H1 (cell line): ENCODE data around the gene CAMTA1. TPM values are rescaled to one million over a fixed set of nuclear protein-coding genes. Genes with fewer than 3 reads are reported as not detected.
"Not testable (repeated sequence)": the region's sequence is repeated elsewhere in the genome, so short reads cannot be mapped to it uniquely, and the experiment has no call there.

Experiments used
- CTCF ChIA-PET: fragments of 300-600 bp; sonication (Branson Sonifier 250); formaldehyde crosslinking; loops from one replicate; lab custom pipeline; 2021; ENCODE audit not compliant: partially characterized antibody; lab: Charles Lee
- POLR2A ChIA-PET: fragments of 300-600 bp; sonication (Branson Sonifier 250); formaldehyde crosslinking; loops from one replicate; lab custom pipeline; 2021; ENCODE audit warnings: inconsistent platforms; ENCODE audit not compliant: partially characterized antibody; lab: Charles Lee
- DNase-seq, 2 experiments: peaks; one replicate each; pipeline versions ENCODE4 v3.0.0 to v3.0.0-alpha.2; 2010 to 2022; ENCODE audit warnings: low spot score in 2 of 2, low read depth in 1 of 2, mixed read lengths in 1 of 2
- FAIRE-seq: peaks from 2 replicates; lab custom pipeline; 2011; peaks lifted over from hg19 to GRCh38; lab: Jason Lieb, UNC
- H2AFZ ChIP-seq: 2 replicates; pipeline ENCODE4 v1.8.1; 2012; ENCODE audit warnings: low read length, inconsistent platforms
- H2AK5ac ChIP-seq: 2 replicates; pipeline ENCODE4 v1.6.1; 2013; ENCODE audit warnings: low read depth, low read length
- H2BK120ac ChIP-seq: replicated peaks from 2 replicates; pipeline ENCODE3; 2013; ENCODE audit warnings: low read depth, low read length, inconsistent platforms
- H2BK12ac ChIP-seq: 2 replicates; pipeline ENCODE4 v1.6.1; 2013; ENCODE audit warnings: low read depth, low read length
- H2BK15ac ChIP-seq: 2 replicates; pipeline ENCODE4 v1.6.1; 2013; ENCODE audit warnings: low read length
- H2BK20ac ChIP-seq: 2 replicates; pipeline ENCODE4 v1.6.1; 2013; ENCODE audit warnings: low read length
- H2BK5ac ChIP-seq: 2 replicates; pipeline ENCODE4 v1.6.1; 2013; ENCODE audit warnings: low read depth, low read length
- H3K14ac ChIP-seq: 2 replicates; pipeline ENCODE4 v1.6.1; 2013; ENCODE audit warnings: inconsistent platforms; ENCODE audit not compliant: insufficient read length
- H3K18ac ChIP-seq: 2 replicates; pipeline ENCODE4 v1.6.1; 2013; ENCODE audit warnings: low read length; ENCODE audit errors: extremely low read depth
- H3K23ac ChIP-seq: 2 replicates; pipeline ENCODE4 v1.6.1; 2013; ENCODE audit warnings: inconsistent platforms; ENCODE audit not compliant: insufficient read length
- H3K23me2 ChIP-seq: 2 replicates; pipeline ENCODE4 v1.6.1; 2013; ENCODE audit warnings: low read depth, low read length
- H3K27ac ChIP-seq: 2 replicates; pipeline ENCODE4 v1.6.1; 2011; ENCODE audit warnings: low read depth, low read length, inconsistent platforms
- H3K27me3 ChIP-seq, 4 experiments: replicated peaks in 1 of 4; 1 replicate in 1 of 4; 2 replicates in 3 of 4; pipeline versions ENCODE4 v1.6.1 to v1.8.1; 2011 to 2013; ENCODE audit warnings: low read length in 3 of 4, mild to moderate bottlenecking in 3 of 4, inconsistent platforms in 2 of 4, mixed read lengths in 2 of 4, moderate library complexity in 1 of 4; ENCODE audit not compliant: control insufficient read depth in 3 of 4, insufficient read depth in 3 of 4; ENCODE audit errors: extremely low read depth in 1 of 4
- H3K36me3 ChIP-seq, 4 experiments: 2 replicates each; pipeline versions ENCODE4 v1.6.1 to v1.8.1; 2011 to 2013; ENCODE audit warnings: mild to moderate bottlenecking in 4 of 4, low read length in 3 of 4, moderate library complexity in 2 of 4, control low read depth in 1 of 4, inconsistent platforms in 1 of 4; ENCODE audit not compliant: insufficient read depth in 4 of 4, control insufficient read depth in 2 of 4
- H3K4ac ChIP-seq: replicated peaks from 2 replicates; pipeline ENCODE3; 2013; ENCODE audit warnings: low read length, low read depth, mixed read lengths, inconsistent platforms; ENCODE audit not compliant: insufficient read length
- H3K4me1 ChIP-seq, 4 experiments: replicated peaks in 1 of 4; 1 replicate in 1 of 4; 2 replicates in 3 of 4; pipeline versions ENCODE4 v1.6.1 to v1.8.1; 2011 to 2013; ENCODE audit warnings: low read length in 3 of 4, inconsistent platforms in 2 of 4, mixed read lengths in 1 of 4; ENCODE audit not compliant: insufficient read depth in 4 of 4, control insufficient read depth in 3 of 4
- H3K4me2 ChIP-seq, 2 experiments: 2 replicates each; pipeline versions ENCODE4 v1.6.1 to v1.8.1; 2011 to 2013; ENCODE audit warnings: low read depth in 2 of 2, low read length in 2 of 2, control low read depth in 1 of 2, inconsistent platforms in 1 of 2, mild to moderate bottlenecking in 1 of 2; ENCODE audit not compliant: insufficient read depth in 1 of 2
- H3K4me3 ChIP-seq, 4 experiments: fragments of 200-600, 300-600 bp in 1 of 4; sonication (generic), shearing (Covaris generic), sonication (Bioruptor Twin) in 1 of 4; 2 replicates each; pipeline versions ENCODE4 v1.5.1 to v1.8.1; 2011 to 2016; ENCODE audit warnings: low read length in 4 of 4, low read depth in 3 of 4, control low read depth in 2 of 4, inconsistent platforms in 2 of 4, mild to moderate bottlenecking in 2 of 4, mixed read lengths in 1 of 4, moderate library complexity in 1 of 4; ENCODE audit not compliant: insufficient read depth in 2 of 4; ENCODE audit errors: extremely low read depth in 1 of 4
- H3K56ac ChIP-seq: replicated peaks from 2 replicates; pipeline ENCODE3; 2013; ENCODE audit warnings: low read depth, mild to moderate bottlenecking, mixed read lengths, low read length, inconsistent platforms; ENCODE audit not compliant: insufficient read length
- H3K79me1 ChIP-seq: 2 replicates; pipeline ENCODE4 v1.6.1; 2013; ENCODE audit warnings: low read depth, low read length, control low read depth
- H3K79me2 ChIP-seq, 2 experiments: 2 replicates each; pipeline versions ENCODE4 v1.6.1 to v1.8.1; 2012 to 2013; ENCODE audit warnings: low read length in 2 of 2, mild to moderate bottlenecking in 2 of 2, inconsistent platforms in 1 of 2; ENCODE audit not compliant: insufficient read depth in 2 of 2, control insufficient read depth in 1 of 2
- H3K9ac ChIP-seq, 4 experiments: replicated peaks in 1 of 4; 1 replicate in 1 of 4; 2 replicates in 3 of 4; pipeline versions ENCODE4 v1.6.1 to v1.8.1; 2011 to 2013; ENCODE audit warnings: low read depth in 3 of 4, low read length in 3 of 4, control low read depth in 2 of 4, mild to moderate bottlenecking in 2 of 4, moderate library complexity in 2 of 4, inconsistent platforms in 1 of 4; ENCODE audit errors: extremely low read depth in 1 of 4
- H3K9me3 ChIP-seq, 2 experiments: 2 replicates each; pipeline versions ENCODE4 v1.6.1 to v1.8.1; 2012 to 2013; ENCODE audit warnings: mild to moderate bottlenecking in 2 of 2, moderate library complexity in 2 of 2, control low read depth in 1 of 2, inconsistent platforms in 1 of 2, low read depth in 1 of 2, low read length in 1 of 2, mixed read lengths in 1 of 2; ENCODE audit not compliant: insufficient read depth in 2 of 2
- H4K20me1 ChIP-seq, 2 experiments: replicated peaks in 1 of 2; 2 replicates each; pipeline versions ENCODE3 to v1.8.1; 2011 to 2013; ENCODE audit warnings: inconsistent platforms in 2 of 2, low read length in 2 of 2, mild to moderate bottlenecking in 1 of 2; ENCODE audit not compliant: insufficient read depth in 2 of 2, control insufficient read depth in 1 of 2
- H4K5ac ChIP-seq: 2 replicates; pipeline ENCODE4 v1.6.1; 2013; ENCODE audit warnings: low read length, low read depth, mixed read lengths, inconsistent platforms; ENCODE audit not compliant: insufficient read length
- H4K8ac ChIP-seq: 2 replicates; pipeline ENCODE4 v1.8.0; 2013; ENCODE audit warnings: mild to moderate bottlenecking, moderate library complexity, low read length, inconsistent platforms; ENCODE audit not compliant: insufficient read depth; ENCODE audit errors: extremely low read depth
- H4K91ac ChIP-seq: replicated peaks from 2 replicates; pipeline ENCODE3; 2013; ENCODE audit warnings: low read length, mixed read lengths, inconsistent platforms; ENCODE audit not compliant: insufficient read length
- EZH2 ChIP-seq: fragments of 200-600 bp; sonication (generic); IDR thresholded peaks from 2 replicates; pipeline ENCODE4 v1.7.1; 2012; ENCODE audit warnings: low read depth, mild to moderate bottlenecking, moderate library complexity, low read length, inconsistent platforms; ENCODE audit not compliant: severe bottlenecking
- KDM1A ChIP-seq: fragments of 200-600, 300-600 bp; sonication (generic); IDR thresholded peaks from 2 replicates; pipeline ENCODE4 v1.7.1; 2016; ENCODE audit warnings: mild to moderate bottlenecking, low read length, borderline replicate concordance
- YY1 ChIP-seq: IDR thresholded peaks from 2 replicates; pipeline ENCODE4 v1.6.1; 2011; ENCODE audit warnings: low read depth, mild to moderate bottlenecking, low read length
- WGBS, 2 experiments: shearing (Covaris generic) in 1 of 2; methylation state at CpG; one replicate each; pipeline versions ENCODE4 v1.1.6 to v1.1.7; 2013 to 2015; ENCODE audit warnings: low lambda C conversion rate in 2 of 2, mixed read lengths in 2 of 2, inconsistent platforms in 1 of 2, low coverage in 1 of 2, missing lambda C conversion rate in 1 of 2; ENCODE audit not compliant: insufficient replicate concordance in 2 of 2, insufficient coverage in 1 of 2, insufficient read length in 1 of 2; ENCODE audit errors: extremely low coverage in 1 of 2, missing lambda C conversion rate in 1 of 2; 5-methylcytosine and 5-hydroxymethylcytosine counted together
- polyA plus RNA-seq, 7 experiments: library from polyadenylated mRNA; depleted of rRNA in 3 of 7; stranded (reverse) in 5 of 7; unstranded in 2 of 7; fragments of >200 nt in 5 of 7; fragments of 200-250 nt in 2 of 7; gene quantifications; 1 replicate in 5 of 7; 2 replicates in 1 of 7; 4 replicates in 1 of 7; pipeline versions ENCODE4 v1.2.1 to v1.2.3, GENCODE V29; 2011 to 2013; ENCODE audit warnings: missing spikeins in 2 of 7, mixed read lengths in 2 of 7
- total RNA-seq: library from RNA; stranded (reverse); fragmentation: NEBNext Ultra II Directional; extraction: Animal tissue kit (Norgen Biotek cat#: 25700); gene quantifications from 2 replicates; pipeline ENCODE4 v1.2.1, GENCODE V29; 2021

The CAMTA1 gene
- total and polyA plus RNA-seq, 2 of the 8 experiments (the other 6 are each of a cell fraction or from before 2014, with no cell fraction given) = 65.0 to 119 TPM

GRCh38 chr1:6831366-6831765 is 46.1 kb downstream of the CAMTA1 start (continued):
- TF ChIP-seq YY1 (no peak), EZH2 (no peak), KDM1A (no peak)

- H3K56ac ChIP-seq, H3K27ac ChIP-seq, H2BK15ac ChIP-seq, H4K91ac ChIP-seq, H2BK20ac ChIP-seq, H2BK12ac ChIP-seq, H3K4me2 ChIP-seq, H3K23me2 ChIP-seq, H3K18ac ChIP-seq, H3K36me3 ChIP-seq, H3K4me3 ChIP-seq, H3K9me3 ChIP-seq, H4K20me1 ChIP-seq, H3K4ac ChIP-seq, H2BK120ac ChIP-seq, H4K8ac ChIP-seq, H3K23ac ChIP-seq, H2BK5ac ChIP-seq, H3K14ac ChIP-seq, H2AFZ ChIP-seq, FAIRE-seq, H2AK5ac ChIP-seq, POLR2A ChIA-PET, H3K27me3 ChIP-seq, H3K9ac ChIP-seq, H4K5ac ChIP-seq, DNase-seq, H3K4me1 ChIP-seq: not testable (repeated sequence)
- H3K79me2 ChIP-seq = peaks cover 3 to 55% of the 10 kb centered on the region in 2 experiments
- CTCF ChIA-PET = interaction anchor here (1.2 kb wide), 1 partner anchor 104 kb away, joined by 3 read pairs; no protein-coding TSS in a partner anchor
- WGBS, 2 experiments = 81% methylated on average over 2 of the region's 2 CpGs; no CpG with 5 or more reads in 1 of the 2 experiments
- H3K79me1 ChIP-seq = peaks cover 12% of the 10 kb centered on the region
Measured at GRCh38 chr1:6832006-6832405, 46.8 kb downstream of the CAMTA1 start.
